GM23248 (cell line): ENCODE data around the gene PTTG2. TPM values are rescaled to one million over a fixed set of nuclear protein-coding genes. Genes with fewer than 3 reads are reported as not detected.

ENCODE experiments used
- DNase-seq: peaks from one replicate; pipeline ENCODE4 v3.0.0-alpha.2; 2015
- H2AFZ ChIP-seq: fragments of 200-600 bp; sonication (generic); 2 replicates; pipeline ENCODE4 v1.6.1; 2016; ENCODE audit warnings: antibody characterized with exemption
- H3F3A ChIP-seq: fragments of 200-600 bp; sonication (generic); 2 replicates; pipeline ENCODE4 v1.6.1; 2016; ENCODE audit warnings: mild to moderate bottlenecking, antibody characterized with exemption, mixed run types; ENCODE audit not compliant: insufficient read depth
- H3K27ac ChIP-seq: fragments of 200-600 bp; sonication (generic); 2 replicates; pipeline ENCODE4 v1.5.1; 2016; ENCODE audit warnings: mild to moderate bottlenecking
- H3K27me3 ChIP-seq: fragments of 200-600 bp; sonication (generic); replicated peaks from 2 replicates; pipeline ENCODE4 v1.6.1; 2016; ENCODE audit warnings: mild to moderate bottlenecking; ENCODE audit not compliant: insufficient read depth
- H3K36me3 ChIP-seq: fragments of 200-600 bp; sonication (generic); 2 replicates; pipeline ENCODE4 v1.6.1; 2016; ENCODE audit warnings: low read depth, mild to moderate bottlenecking
- H3K4me1 ChIP-seq: fragments of 200-600 bp; sonication (generic); 2 replicates; pipeline ENCODE4 v1.6.1; 2016; ENCODE audit warnings: mild to moderate bottlenecking; ENCODE audit not compliant: insufficient read depth
- H3K4me2 ChIP-seq: fragments of 200-600 bp; sonication (generic); one replicate; pipeline ENCODE4 v1.6.1; 2016; ENCODE audit warnings: mild to moderate bottlenecking; ENCODE audit not compliant: unreplicated experiment
- H3K4me3 ChIP-seq: fragments of 200-600 bp; sonication (generic); 2 replicates; pipeline ENCODE4 v1.5.1; 2016; ENCODE audit warnings: mild to moderate bottlenecking
- H3K79me2 ChIP-seq: fragments of 200-600 bp; sonication (generic); 2 replicates; pipeline ENCODE4 v1.6.1; 2016; ENCODE audit warnings: mild to moderate bottlenecking; ENCODE audit not compliant: insufficient read depth
- H3K9ac ChIP-seq: fragments of 200-600 bp; sonication (generic); 2 replicates; pipeline ENCODE4 v1.6.1; 2016; ENCODE audit warnings: mild to moderate bottlenecking
- H3K9me2 ChIP-seq: fragments of 200-600 bp; sonication (generic); 2 replicates; pipeline ENCODE4 v1.6.1; 2016; ENCODE audit warnings: mixed run types, mild to moderate bottlenecking, moderate library complexity; ENCODE audit not compliant: insufficient read depth
- H3K9me3 ChIP-seq: fragments of 200-600 bp; sonication (generic); one replicate; pipeline ENCODE4 v1.6.1; 2017; ENCODE audit warnings: low read depth
- H4K20me1 ChIP-seq: fragments of 200-600 bp; sonication (generic); 2 replicates; pipeline ENCODE4 v1.6.0; 2016; ENCODE audit not compliant: insufficient read depth
- EZH2 ChIP-seq: fragments of 200-600 bp; sonication (generic); IDR thresholded peaks from 2 replicates; pipeline ENCODE4 v1.6.1; 2018; ENCODE audit warnings: antibody characterized with exemption, mild to moderate bottlenecking; ENCODE audit not compliant: insufficient read depth, poor library complexity, severe bottlenecking
- EZH2phosphoT487 ChIP-seq: fragments of 200-600 bp; sonication (generic); IDR thresholded peaks from 2 replicates; pipeline ENCODE4 v1.6.1; 2018; ENCODE audit warnings: antibody characterized with exemption, moderate library complexity, mild to moderate bottlenecking, low read depth; ENCODE audit not compliant: insufficient read depth
- WGBS, 2 experiments: methylation state at CpG; one replicate each; pipeline ENCODE4 v1.1.6; 2015 to 2017; ENCODE audit warnings: low lambda C conversion rate in 2 of 2, low coverage in 1 of 2; ENCODE audit errors: missing lambda C conversion rate in 2 of 2; 5-methylcytosine and 5-hydroxymethylcytosine counted together
- in situ Hi-C: fragments of 300-500 bp; cut with MboI; formaldehyde crosslinking; loops from 2 replicates; pipeline ENCODE4 v1.15.0; 2020
- polyA plus RNA-seq: library from polyadenylated mRNA; unstranded; fragments of >200 nt; fragmentation: Nextera tagmentation; extraction: Ambion mirVana; gene quantifications from 2 replicates; pipeline ENCODE4 v1.2.1, GENCODE V29; 2016
- total RNA-seq: library from RNA; depleted of rRNA; stranded (reverse); fragments of >200 nt; shearing (Covaris generic); gene quantifications from 2 replicates; pipeline ENCODE4 v1.2.3, GENCODE V29; 2014

Gene PTTG2
- total and polyA plus RNA-seq, 2 experiments from 2014 or later: not detected

- no peaks in the 10 kb centered on the region for H3K27me3 ChIP-seq
- no peak overlapping the region for H3K27ac ChIP-seq
- H3K9ac ChIP-seq: no peak overlapping the region
- H3K4me3 ChIP-seq: no peak overlapping the region
- DNase-seq: no peak
- H3K79me2 ChIP-seq: peaks cover 51% of the 10 kb centered on the region
- H3K4me1 ChIP-seq: peaks cover 14% of the 10 kb centered on the region
- no peaks in the 10 kb centered on the region for H3K9me2 ChIP-seq
- H3K9me3 ChIP-seq: no peaks in the 10 kb centered on the region
- no peaks in the 10 kb centered on the region for H3K36me3 ChIP-seq
- H3F3A ChIP-seq: peaks cover 15% of the 10 kb centered on the region
- 97 to 100% methylated on average over 1 of the region's 1 CpG for WGBS, 2 experiments
- no peak overlapping the region for H2AFZ ChIP-seq
- H3K4me2 ChIP-seq: no peak overlapping the region
- TF ChIP-seq EZH2 (no peak), EZH2phosphoT487 (no peak)
- in situ Hi-C loops: no loop called here
- no peaks in the 10 kb centered on the region for H4K20me1 ChIP-seq
Observed at GRCh38 chr4:37980246-37980645, 20.0 kb downstream of the PTTG2 start.

GRCh38 chr4:37981425-37981824, 21.2 kb downstream of the PTTG2 start:
- TF ChIP-seq EZH2 (no peak), EZH2phosphoT487 (no peak)
- in situ Hi-C loops: no loop called here
- Histone ChIP-seq H3K27me3 (no peaks in the 10 kb centered on the region), H3K27ac (no peak overlapping the region), H3K36me3 (no peaks in the 10 kb centered on the region), H3K9ac (no peak overlapping the region), H3K9me3 (no peaks in the 10 kb centered on the region), H3F3A (peaks cover 10% of the 10 kb centered on the region), H3K4me1 (peaks cover 14% of the 10 kb centered on the region), H3K4me3 (no peak overlapping the region), H4K20me1 (no peaks in the 10 kb centered on the region), H2AFZ (no peak overlapping the region), H3K4me2 (no peak overlapping the region), H3K79me2 (peaks cover 56% of the 10 kb centered on the region), H3K9me2 (no peaks in the 10 kb centered on the region)
- 77 to 79% methylated on average over 4 of the region's 4 CpGs for WGBS, 2 experiments
- no peak for DNase-seq

- 84 to 86% methylated on average over 7 of the region's 7 CpGs for WGBS, 2 experiments
- in situ Hi-C loops: no loop called here
- Histone ChIP-seq H3K4me3 (no peak overlapping the region), H3K27me3 (no peaks in the 10 kb centered on the region), H3K9me2 (no peaks in the 10 kb centered on the region), H3F3A (0 out of 2 replicates have a peak, but pooled peaks cover 5% of the 10 kb centered on the region), H2AFZ (no peak overlapping the region), H3K27ac (no peak overlapping the region), H3K9me3 (no peaks in the 10 kb centered on the region), H3K79me2 (peaks cover 56% of the 10 kb centered on the region), H3K4me2 (no peak overlapping the region), H3K36me3 (no peaks in the 10 kb centered on the region), H3K4me1 (peaks cover 14% of the 10 kb centered on the region), H3K9ac (no peak overlapping the region), H4K20me1 (no peaks in the 10 kb centered on the region)
- TF ChIP-seq EZH2phosphoT487 (no peak), EZH2 (no peak)
- peak; percentile 13 for DNase-seq
Observed at GRCh38 chr4:37981844-37982720, 21.9 kb downstream of the PTTG2 start.

GRCh38 chr4:37982736-37983135, 22.5 kb downstream of the PTTG2 start:
- 88 to 94% methylated on average over 5 of the region's 5 CpGs for WGBS, 2 experiments
- in situ Hi-C loops: no loop called here
- no peak for DNase-seq
- H3K36me3 ChIP-seq: no peaks in the 10 kb centered on the region
- no peaks in the 10 kb centered on the region for H3K9me3 ChIP-seq
- H3K79me2 ChIP-seq: peaks cover 56% of the 10 kb centered on the region
- H3K9ac ChIP-seq: no peak overlapping the region
- H3K27ac ChIP-seq: no peak overlapping the region
- no peaks in the 10 kb centered on the region for H4K20me1 ChIP-seq
- no peaks in the 10 kb centered on the region for H3K9me2 ChIP-seq
- no peaks in the 10 kb centered on the region for H3K27me3 ChIP-seq
- H3K4me3 ChIP-seq: no peak overlapping the region
- TF ChIP-seq EZH2: no peak
- no peak for TF ChIP-seq EZH2phosphoT487
- H3F3A ChIP-seq: 0 out of 2 replicates have a peak, but pooled peaks cover 5% of the 10 kb centered on the region
- no peak overlapping the region for H2AFZ ChIP-seq
- peaks cover 14% of the 10 kb centered on the region for H3K4me1 ChIP-seq
- no peak overlapping the region for H3K4me2 ChIP-seq
